Heart right ventricle (tissue), 16 donors: Measurements from ENCODE around the gene SLC25A5. TPM values are rescaled to one million over a fixed set of nuclear protein-coding genes. Genes with fewer than 3 reads are reported as not detected.
"Not testable (repeated sequence)": the region's sequence is repeated elsewhere in the genome, so short reads cannot be mapped to it uniquely, and the experiment has no call there.

Experiments
- ATAC-seq, 8 donors: fragments of 200-7000 bp; cut with Tn5 transposase; one replicate each; pipeline ENCODE4 v1.9.1; 2020; ENCODE audit warnings: mild to moderate bottlenecking in 8 of 8, moderate library complexity in 8 of 8, moderate number of reproducible peaks in 1 of 8
- DNase-seq, 2 donors: peaks; one replicate each; pipeline ENCODE4 v3.0.0-alpha.2; 2020
- H3K27ac ChIP-seq, 10 donors: fragments of 200-600 bp; sonication (generic) in 2 of 10; one replicate each; pipeline versions ENCODE4 v1.5.0 to v1.8.0; 2020 to 2022; ENCODE audit warnings: mild to moderate bottlenecking in 3 of 10
- H3K27me3 ChIP-seq, 7 donors: fragments of 200-600 bp; one replicate each; pipeline ENCODE4 v1.8.0; 2021 to 2022; ENCODE audit warnings: mild to moderate bottlenecking in 2 of 7
- H3K36me3 ChIP-seq, 9 donors: fragments of 200-600 bp; sonication (generic) in 1 of 9; one replicate each; pipeline versions ENCODE4 v1.5.0 to v1.8.0; 2020 to 2022; ENCODE audit warnings: mild to moderate bottlenecking in 2 of 9
- H3K4me1 ChIP-seq, 9 donors: fragments of 200-600 bp; sonication (generic) in 1 of 9; one replicate each; pipeline versions ENCODE4 v1.5.0 to v1.8.0; 2020 to 2022; ENCODE audit warnings: mild to moderate bottlenecking in 4 of 9
- H3K4me3 ChIP-seq, 10 donors: fragments of 200-600 bp; sonication (generic) in 2 of 10; one replicate each; pipeline versions ENCODE4 v1.5.0 to v1.8.0; 2020 to 2022; ENCODE audit warnings: mild to moderate bottlenecking in 7 of 10, moderate library complexity in 2 of 10
- H3K9me3 ChIP-seq, 11 donors: fragments of 200-600 bp in 10 of 11; sonication (generic) in 2 of 11; one replicate each; pipeline versions ENCODE4 v1.5.0 to v1.8.0; 2013 to 2022; ENCODE audit warnings: mild to moderate bottlenecking in 2 of 11, control low read depth in 1 of 11, moderate library complexity in 1 of 11
- WGBS, 2 donors: extraction: QIAGEN DNeasy Blood & Tissue Kit; methylation state at CpG; one replicate each; pipeline ENCODE4 v1.1.7; 2013; ENCODE audit warnings: inconsistent platforms in 1 of 2; 5-methylcytosine and 5-hydroxymethylcytosine counted together
- intact Hi-C, 10 donors: fragments of 100-400 bp; cut with DNase I; formaldehyde crosslinking; loops; one replicate each; pipeline versions ENCODE4 v1.11.1 to v1.14.2; 2022
- polyA plus RNA-seq, 2 donors: library from polyadenylated mRNA; stranded (reverse); fragments of 200-250 nt; gene quantifications; one replicate each; pipeline ENCODE4 v1.2.3, GENCODE V29; 2013
- total RNA-seq, 10 donors: library from RNA; stranded (reverse); fragmentation: NEBNext Ultra II Directional in 3 of 10; extraction: Animal tissue kit (Norgen Biotek cat#: 25700) in 3 of 10; gene quantifications; one replicate each; pipeline versions ENCODE4 v1.2.1 to v1.2.4, GENCODE V29; 2021 to 2023
- TF ChIP-seq, protein P1 (sequence below), 9 donors: fragments of 200-600 bp; sonication (generic) in 2 of 9; IDR thresholded peaks; one replicate each; pipeline versions ENCODE4 v1.5.0 to v1.8.0; 2021 to 2022; ENCODE audit warnings: antibody characterized with exemption in 9 of 9, mild to moderate bottlenecking in 5 of 9, moderate library complexity in 1 of 9
- donor health status: Arrhythmogenic right ventricular cardiomyopathy.
- donor health status: ischemic (EF 13 %, LVEDD 7.1; RV severe dilation, severe dysfunction).
- donor health status: healthy with polysubstance abuse.
- donor health status: DM: no; HTN: yes; CAD: no.
- donor health status: DM: no; HTN: no; CAD: no.
- donor health status: ischemic (EF 25% LVEDD 6.9; RV normal size, moderate dysfunction).
- donor health status: ischemic (EF 25% LVEDD 5.7; RV mildly dilated, moderate dysfunction).
- donor health status: healthy.
- donor health status: DM: yes; HTN: yes; CAD: no.
- donor health status: Ischemic cardiomyopathy.
- donor health status: ischemic (EF 35%, LVEDD 5.7; RV mildly dilated, moderate dysfunction).
- donor health status: nonischemic (EF 11% LVEDD 7.7; RV severe dilation, severe dysfunction).
- donor health status: DM: yes; HTN: yes; CAD: no.
- donor health status: PGD.
- donor health status: ischemic (EF 29% LVEDD 5.4; RV normal size, mild dysfunction).
- donor health status: nonischemic (EF 23%, LVEDD 6.1; RV moderate dilation, normal function).

SLC25A5 gene
- total and polyA plus RNA-seq, 12 donors, result 43.3 to 482 (median 184) TPM

- intact Hi-C loops, result no loop called here
- Histone ChIP-seq H3K36me3 (no peaks in the 10 kb centered on the region), H3K4me1 (peaks cover 0 to 9% (median 0%) of the 10 kb centered on the region in 9 donors), H3K27ac (no peak overlapping the region), H3K4me3 (no peak overlapping the region), H3K9me3 (no peaks in the 10 kb centered on the region), H3K27me3 (no peaks in the 10 kb centered on the region)
- DNase-seq (no peak), ATAC-seq (no peak)
- WGBS, 2 donors, result 90 to 93% methylated on average over 7 of the region's 7 CpGs
- TF ChIP-seq, protein P1, sequence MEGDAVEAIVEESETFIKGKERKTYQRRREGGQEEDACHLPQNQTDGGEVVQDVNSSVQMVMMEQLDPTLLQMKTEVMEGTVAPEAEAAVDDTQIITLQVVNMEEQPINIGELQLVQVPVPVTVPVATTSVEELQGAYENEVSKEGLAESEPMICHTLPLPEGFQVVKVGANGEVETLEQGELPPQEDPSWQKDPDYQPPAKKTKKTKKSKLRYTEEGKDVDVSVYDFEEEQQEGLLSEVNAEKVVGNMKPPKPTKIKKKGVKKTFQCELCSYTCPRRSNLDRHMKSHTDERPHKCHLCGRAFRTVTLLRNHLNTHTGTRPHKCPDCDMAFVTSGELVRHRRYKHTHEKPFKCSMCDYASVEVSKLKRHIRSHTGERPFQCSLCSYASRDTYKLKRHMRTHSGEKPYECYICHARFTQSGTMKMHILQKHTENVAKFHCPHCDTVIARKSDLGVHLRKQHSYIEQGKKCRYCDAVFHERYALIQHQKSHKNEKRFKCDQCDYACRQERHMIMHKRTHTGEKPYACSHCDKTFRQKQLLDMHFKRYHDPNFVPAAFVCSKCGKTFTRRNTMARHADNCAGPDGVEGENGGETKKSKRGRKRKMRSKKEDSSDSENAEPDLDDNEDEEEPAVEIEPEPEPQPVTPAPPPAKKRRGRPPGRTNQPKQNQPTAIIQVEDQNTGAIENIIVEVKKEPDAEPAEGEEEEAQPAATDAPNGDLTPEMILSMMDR (IDR thresholded peaks at IDR 0.05), result no peak
Measured at GRCh38 chrX:119501511-119502148, 33.4 kb downstream of the SLC25A5 start.

- peak overlapping the region in 1 of 10 donors; percentile 26 for H3K27ac ChIP-seq
Measured at GRCh38 chrX:119502727-119503483, 34.7 kb downstream of the SLC25A5 start.

GRCh38 chrX:119503484-119503861 lies 35.2 kb downstream of the SLC25A5 start:
- peak in 1 of 8 donors; percentile 71 for ATAC-seq
- intact Hi-C loops, result no loop called here
- Histone ChIP-seq H3K36me3 (no peaks in the 10 kb centered on the region), H3K4me1 (peaks cover 0 to 9% (median 0%) of the 10 kb centered on the region in 9 donors), H3K27me3 (no peaks in the 10 kb centered on the region), H3K4me3 (no peak overlapping the region), H3K27ac (no peak overlapping the region), H3K9me3 (no peaks in the 10 kb centered on the region)
- TF ChIP-seq, protein P1 (IDR thresholded peaks at IDR 0.05), result no peak
- 19 to 23% methylated on average over 2 of the region's 2 CpGs for WGBS, 2 donors
- no peak for DNase-seq

More at GRCh38 chrX:119502727-119503483, 34.7 kb downstream of the SLC25A5 start:
- no peak overlapping the region for H3K4me3 ChIP-seq
- TF ChIP-seq, protein P1 (IDR thresholded peaks at IDR 0.05), result no peak
- H3K36me3 ChIP-seq, result no peaks in the 10 kb centered on the region
- DNase-seq, result no peak
- ATAC-seq, result peak in 2 of 8 donors; percentile 29 to 54
- no peaks in the 10 kb centered on the region for H3K27me3 ChIP-seq
- H3K9me3 ChIP-seq, result no peaks in the 10 kb centered on the region
- peaks cover 0 to 9% (median 0%) of the 10 kb centered on the region in 9 donors for H3K4me1 ChIP-seq
- intact Hi-C loops, result no loop called here
- 41 to 52% methylated on average over 11 of the region's 11 CpGs for WGBS, 2 donors

DNA sequence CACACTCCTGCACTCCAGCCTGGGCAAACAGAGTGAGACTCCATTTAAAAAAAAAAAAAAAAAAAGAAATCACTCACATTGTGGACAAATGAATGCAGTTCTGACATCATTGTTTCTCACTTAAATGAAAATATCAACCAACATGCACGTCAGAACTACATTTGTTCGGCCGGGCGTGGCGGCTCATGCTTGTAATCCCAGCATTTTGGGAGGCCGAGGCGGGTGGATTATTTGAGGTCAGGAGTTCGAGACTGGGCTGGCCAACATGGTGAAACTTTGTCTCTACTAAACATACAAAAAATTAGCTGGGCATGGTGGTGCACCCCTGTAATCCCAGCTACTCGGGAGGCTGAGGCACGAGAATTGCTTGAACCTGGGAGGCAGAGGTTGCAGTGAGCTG lies 36.9 kb downstream of the SLC25A5 start:
- H3K36me3 ChIP-seq, H3K27me3 ChIP-seq, intact Hi-C loops, H3K9me3 ChIP-seq, H3K4me3 ChIP-seq, H3K4me1 ChIP-seq, DNase-seq, ATAC-seq, H3K27ac ChIP-seq: not testable (repeated sequence)
- 93 to 96% methylated on average over 10 of the region's 10 CpGs for WGBS, 2 donors

DNA sequence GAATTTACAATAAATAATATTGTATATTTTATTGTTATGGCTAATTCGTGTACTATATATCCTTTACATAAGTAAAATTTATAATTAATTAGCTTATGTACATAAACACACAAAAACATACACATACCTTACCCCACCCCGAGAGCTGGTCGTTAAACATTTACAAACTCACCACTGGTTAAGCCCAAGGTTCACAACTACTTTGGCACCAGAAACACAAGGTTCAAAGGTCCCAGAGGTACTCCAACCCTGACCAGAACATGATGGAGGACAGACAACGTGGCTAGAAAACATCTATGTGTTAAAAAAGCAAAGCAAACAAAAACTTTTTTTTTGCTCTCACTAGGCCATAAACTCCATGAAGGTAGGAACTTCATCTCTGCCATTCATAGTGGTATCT lies 37.7 kb downstream of the SLC25A5 start:
- 78 to 91% methylated on average over 4 of the region's 4 CpGs for WGBS, 2 donors
- TF ChIP-seq, protein P1 (IDR thresholded peaks at IDR 0.05), result no peak
- Histone ChIP-seq H3K4me1 (peaks cover 0 to 9% (median 0%) of the 10 kb centered on the region in 9 donors), H3K4me3 (no peak overlapping the region), H3K36me3 (no peaks in the 10 kb centered on the region), H3K9me3 (no peaks in the 10 kb centered on the region), H3K27me3 (peaks cover 0 to 2% (median 0%) of the 10 kb centered on the region in 7 donors), H3K27ac (no peak overlapping the region)
- ATAC-seq, result no peak
- intact Hi-C loops, result no loop called here
- no peak for DNase-seq
